K562 (cell line): ENCODE data around the gene HERPUD2. TPM values are rescaled to one million over a fixed set of nuclear protein-coding genes. Genes with fewer than 3 reads are reported as not detected.

Experiments
- ATAC-seq: fragments of 200-7000 bp; cut with Tn5 transposase; 3 replicates; pipeline ENCODE4 v1.9.1; 2020; ENCODE audit warnings: moderate library complexity
- BruUV-seq: library from RNA; stranded (reverse); fragments of 400-500 nt; replicated peaks from 2 replicates; lab custom pipeline; 2021; lab: Mats Ljungman, UMichigan
- CTCF ChIA-PET: fragments of 300-600 bp; formaldehyde crosslinking; extraction: SDS; loops from one replicate; lab custom pipeline; 2021; ENCODE audit warnings: low intra/inter-chr PET ratio; lab: Yijun Ruan, JAX
- POLR2A ChIA-PET: fragments of 300-600, 350-650 bp; sonication (Branson Sonifier 250); formaldehyde crosslinking; extraction: SDS; loops from one replicate; lab custom pipeline; 2021; ENCODE audit warnings: antibody characterized with exemption, inconsistent platforms; lab: Yijun Ruan, JAX
- DNase-seq, 4 experiments: peaks; one replicate each; pipeline versions ENCODE4 v3.0.0 to v3.0.0-alpha.2; 2011 to 2018; ENCODE audit warnings: low spot score in 3 of 4, mixed read lengths in 3 of 4; ENCODE audit errors: extremely low read depth in 1 of 4
- FAIRE-seq: peaks from 2 replicates; lab custom pipeline; 2011; peaks lifted over from hg19 to GRCh38; lab: Jason Lieb, UNC
- H2AFZ ChIP-seq: 2 replicates; pipeline ENCODE4 v1.6.0; 2011; ENCODE audit warnings: low read depth, low read length, control low read depth, inconsistent platforms
- H3K27ac ChIP-seq: fragments of 200-600 bp; 3 replicates; pipeline ENCODE4 v1.8.0; 2011; ENCODE audit warnings: low read depth, mild to moderate bottlenecking, control low read depth, inconsistent platforms, low read length, moderate library complexity, mixed read lengths; ENCODE audit errors: extremely low read depth
- H3K27me3 ChIP-seq, 2 experiments: fragments of 300-600 bp in 1 of 2; 2 replicates in 1 of 2; 3 replicates in 1 of 2; pipeline versions ENCODE4 v1.6.0 to v1.8.0; 2011; ENCODE audit warnings: inconsistent platforms in 2 of 2, low read length in 2 of 2, mild to moderate bottlenecking in 1 of 2, mixed read lengths in 1 of 2, moderate library complexity in 1 of 2; ENCODE audit not compliant: control insufficient read depth in 2 of 2, insufficient read depth in 2 of 2
- H3K36me3 ChIP-seq: fragments of 300-600 bp; 3 replicates; pipeline ENCODE4 v1.8.0; 2011; ENCODE audit warnings: mild to moderate bottlenecking, low read length, inconsistent platforms; ENCODE audit not compliant: control insufficient read depth, insufficient read depth
- H3K4me1 ChIP-seq, 2 experiments: fragments of 200-600 bp in 1 of 2; replicated peaks in 1 of 2; 2 replicates in 1 of 2; 3 replicates in 1 of 2; pipeline versions ENCODE4 v1.5.1 to v1.8.0; 2011; ENCODE audit warnings: inconsistent platforms in 2 of 2, low read length in 2 of 2, mild to moderate bottlenecking in 1 of 2, mixed read lengths in 1 of 2, moderate library complexity in 1 of 2; ENCODE audit not compliant: control insufficient read depth in 2 of 2, insufficient read depth in 2 of 2
- H3K4me2 ChIP-seq: 2 replicates; pipeline ENCODE4 v1.6.1; 2011; ENCODE audit warnings: low read length, control low read depth, inconsistent platforms, mixed read lengths; ENCODE audit not compliant: insufficient read depth
- H3K4me3 ChIP-seq: fragments of 200-600 bp; sonication (generic), shearing (Covaris generic); 2 replicates; pipeline ENCODE4 v1.5.1; 2016; ENCODE audit warnings: control low read depth, inconsistent platforms
- H3K79me2 ChIP-seq: fragments of 200-600 bp; 3 replicates; pipeline ENCODE4 v1.8.0; 2011; ENCODE audit warnings: low read length, inconsistent platforms; ENCODE audit not compliant: control insufficient read depth, insufficient read depth
- H3K9ac ChIP-seq, 2 experiments: 2 replicates each; pipeline versions ENCODE4 v1.6.0 to v1.6.1; 2011; ENCODE audit warnings: low read depth in 2 of 2, low read length in 2 of 2, control low read depth in 1 of 2, inconsistent platforms in 1 of 2, mild to moderate bottlenecking in 1 of 2, mixed read lengths in 1 of 2; ENCODE audit not compliant: insufficient read depth in 1 of 2
- H3K9me1 ChIP-seq: one replicate; pipeline ENCODE4 v1.6.0; 2011; ENCODE audit warnings: inconsistent platforms, mild to moderate bottlenecking, low read length, moderate library complexity; ENCODE audit not compliant: control insufficient read depth, insufficient read depth
- H3K9me3 ChIP-seq: replicated peaks from 2 replicates; pipeline ENCODE4 v1.5.1; 2011; ENCODE audit warnings: low read depth, low read length, inconsistent platforms; ENCODE audit not compliant: control insufficient read depth, insufficient read depth
- H4K20me1 ChIP-seq: replicated peaks from 2 replicates; pipeline ENCODE4 v1.6.1; 2011; ENCODE audit warnings: low read length, inconsistent platforms, mixed read lengths; ENCODE audit not compliant: control insufficient read depth, insufficient read depth
- CEBPZ ChIP-seq: fragments of 150-350 bp; IDR thresholded peaks from 2 replicates; pipeline ENCODE4 v1.6.1; 2014; ENCODE audit warnings: low read depth, mild to moderate bottlenecking, low read length, borderline replicate concordance
- FOXA3 ChIP-seq, 2 experiments: fragments of 450-650 bp in 1 of 2; sonication (generic) in 1 of 2; formaldehyde crosslinking; IDR thresholded peaks in 1 of 2; conservative IDR thresholded peaks in 1 of 2; 2 replicates each; pipeline versions ENCODE4 v1.4.0 to v1.8.0; 2020 to 2022; ENCODE audit warnings: mild to moderate bottlenecking in 2 of 2, missing genetic modification reagents in 1 of 2
- GABPA ChIP-seq: fragments of 200-800 bp; sonication (Bioruptor generic); conservative IDR thresholded peaks from 2 replicates; pipeline ENCODE4 v1.6.1; 2016; ENCODE audit warnings: low read depth, missing genetic modification characterization, missing compliant biosample characterization
- GABPB2 ChIP-seq: fragments of 250-450 bp; sonication (Bioruptor Pico); conservative IDR thresholded peaks from 2 replicates; pipeline ENCODE4 v1.5.1; 2021; ENCODE audit warnings: mild to moderate bottlenecking
- HES1 ChIP-seq: fragments of 450-650 bp; IDR thresholded peaks from 2 replicates; pipeline ENCODE4 v1.6.1; 2016; ENCODE audit warnings: low read depth, mild to moderate bottlenecking, moderate library complexity
- NR3C1 ChIP-seq: sonication (generic); formaldehyde crosslinking; IDR thresholded peaks from 2 replicates; pipeline ENCODE4 v1.8.1; 2022; ENCODE audit warnings: missing genetic modification reagents
- PCBP2 ChIP-seq: fragments of 200-400 bp; formaldehyde crosslinking; IDR thresholded peaks from 2 replicates; pipeline ENCODE4 v1.6.1; 2018; ENCODE audit warnings: low read length, low read depth, mild to moderate bottlenecking, moderate library complexity; ENCODE audit not compliant: poor library complexity, severe bottlenecking
- PPARD ChIP-seq: fragments of 250-450 bp; sonication (Bioruptor Pico); IDR thresholded peaks from 2 replicates; pipeline ENCODE4 v1.8.0; 2022; ENCODE audit warnings: inconsistent platforms, mild to moderate bottlenecking, moderate library complexity
- SMARCE1 ChIP-seq: fragments of 450-650 bp; IDR thresholded peaks from 2 replicates; pipeline ENCODE4 v1.7.1; 2016; ENCODE audit warnings: mild to moderate bottlenecking
- XRCC4 ChIP-seq: IDR thresholded peaks from one replicate; pipeline ENCODE4 v1.6.1; 2011; ENCODE audit not compliant: insufficient read depth, insufficient read length; ENCODE audit errors: extremely low read depth
- WGBS: fragments of 100-300 bp; shearing (Covaris generic); methylation state at CpG from one replicate; pipeline ENCODE4 v1.1.6; 2016; ENCODE audit warnings: low coverage, mixed read lengths; ENCODE audit not compliant: insufficient coverage; ENCODE audit errors: missing lambda C conversion rate; 5-methylcytosine and 5-hydroxymethylcytosine counted together
- in situ Hi-C: fragments of 300-500 bp; cut with MboI; formaldehyde crosslinking; loops from 4 replicates; pipeline ENCODE4 v1.15.0; 2018; ENCODE audit warnings: inconsistent platforms, mixed read lengths
- intact Hi-C: fragments of 100-400 bp; cut with micrococcal nuclease; formaldehyde crosslinking; loops from 2 replicates; pipeline ENCODE4 v1.14.2; 2022
- polyA plus RNA-seq, 8 experiments: library from polyadenylated mRNA; depleted of rRNA in 4 of 8; stranded (reverse) in 5 of 8; unstranded in 3 of 8; fragments of >200 nt; fragmentation: Nextera tagmentation in 2 of 8; fragmentation: Illumina TruSeq in 1 of 8; extraction: Ambion mirVana in 2 of 8; extraction: Trizol in 1 of 8; gene quantifications; 2 replicates each; pipeline versions ENCODE4 v1.2.1 to v1.2.3, GENCODE V29; 2011 to 2014; ENCODE audit warnings: inconsistent platforms in 1 of 8, missing spikeins in 1 of 8
- total RNA-seq, 7 experiments: library from RNA; depleted of rRNA in 6 of 7; stranded (reverse); fragments of >200 nt in 6 of 7; fragmentation: Illumina TruSeq in 2 of 7; extraction: Trizol in 2 of 7; gene quantifications; 2 replicates each; pipeline versions ENCODE4 v1.2.1 to v1.2.3, GENCODE V29; 2011 to 2021; ENCODE audit warnings: low replicate concordance in 1 of 7

HERPUD2 gene
- total and polyA plus RNA-seq, 9 of the 15 experiments (the other 6 are each of a cell fraction or from before 2014, with no cell fraction given) = 4.1 to 28.5 (median 12.3) TPM

DNA sequence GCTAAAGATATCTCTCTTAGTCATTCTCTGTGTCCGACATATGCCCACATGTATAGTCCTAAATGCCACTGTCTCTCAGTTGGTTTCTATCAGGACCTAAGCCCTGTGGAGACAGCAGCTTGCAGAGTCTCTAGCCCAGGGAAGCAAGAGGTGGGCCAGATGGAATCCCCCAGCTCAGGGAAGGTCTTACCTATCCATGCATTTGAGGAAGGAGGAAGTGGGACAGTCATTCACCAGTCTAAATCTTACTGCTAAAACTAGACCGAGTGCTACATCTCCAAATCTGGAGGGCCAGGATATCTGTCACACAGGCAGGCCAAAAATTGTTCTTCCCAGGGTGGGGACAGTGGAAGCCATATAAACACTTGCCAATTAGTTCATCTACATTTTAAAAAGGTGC, 26.4 kb upstream of the HERPUD2 start:
- Histone ChIP-seq H3K27me3 (peaks cover 5 to 15% of the 10 kb centered on the region in 2 experiments; a peak in 4 of 5 replicates), H3K4me3 (no peak overlapping the region), H3K4me1 (no peaks in the 10 kb centered on the region; a peak in 1 of 5 replicates), H3K36me3 (no peaks in the 10 kb centered on the region), H3K4me2 (no peak overlapping the region), H3K27ac (no peak overlapping the region), H4K20me1 (no peaks in the 10 kb centered on the region), H3K79me2 (no peaks in the 10 kb centered on the region), H3K9me1 (no peaks in the 10 kb centered on the region), H3K9me3 (no peaks in the 10 kb centered on the region), H2AFZ (no peak overlapping the region), H3K9ac (no peak overlapping the region)
- intact Hi-C loops = no loop called here
- CTCF ChIA-PET = no interaction called here
- POLR2A ChIA-PET = interaction anchor here (1.4 kb wide), 1 partner anchor 14 kb away, joined by 3 read pairs; no protein-coding TSS in a partner anchor
- in situ Hi-C loops = no loop called here
- no TSS peak for BruUV-seq
- DNase-seq (no peak), FAIRE-seq (no peak), ATAC-seq (no peak)
- no peak for TF ChIP-seq PCBP2
- TF ChIP-seq PPARD (CRISPR knock-in tag) = no peak
- TF ChIP-seq CEBPZ = no peak
- TF ChIP-seq NR3C1 (CRISPR knock-in tag) = no peak
- TF ChIP-seq SMARCE1 = no peak
- TF ChIP-seq GABPB2 (CRISPR knock-in tag) = no peak
- TF ChIP-seq GABPA (tag) = no peak
- no peak for TF ChIP-seq HES1
- TF ChIP-seq XRCC4 = no peak
- no peak for TF ChIP-seq FOXA3 (CRISPR knock-in tag; conservative IDR thresholded peaks at IDR 0.05 in 1 of 2, IDR thresholded peaks at IDR 0.05 in 1 of 2)
- WGBS = 0% methylated on average over 2 of the region's 2 CpGs
